Measurements from ENCODE around the gene WDR91. TPM values are rescaled to one million over a fixed set of nuclear protein-coding genes. Genes with fewer than 3 reads are reported as not detected.

The WDR91 gene
- total RNA-seq, 1 donor from 2014 or later: 15.0 TPM

- peaks cover 13% of the 10 kb centered on the region for H3K4me1 Mint-ChIP-seq
- DNase-seq (ENCODE audit: low spot score in 2 of 2, unreplicated experiment in 2 of 2): no peak
- H3K27ac Mint-ChIP-seq: peak overlapping the region; percentile 62
- H3K4me3 Mint-ChIP-seq: no peak overlapping the region
- H3K36me3 Mint-ChIP-seq: peaks cover 40% of the 10 kb centered on the region
- TF ChIP-seq, protein P1, sequence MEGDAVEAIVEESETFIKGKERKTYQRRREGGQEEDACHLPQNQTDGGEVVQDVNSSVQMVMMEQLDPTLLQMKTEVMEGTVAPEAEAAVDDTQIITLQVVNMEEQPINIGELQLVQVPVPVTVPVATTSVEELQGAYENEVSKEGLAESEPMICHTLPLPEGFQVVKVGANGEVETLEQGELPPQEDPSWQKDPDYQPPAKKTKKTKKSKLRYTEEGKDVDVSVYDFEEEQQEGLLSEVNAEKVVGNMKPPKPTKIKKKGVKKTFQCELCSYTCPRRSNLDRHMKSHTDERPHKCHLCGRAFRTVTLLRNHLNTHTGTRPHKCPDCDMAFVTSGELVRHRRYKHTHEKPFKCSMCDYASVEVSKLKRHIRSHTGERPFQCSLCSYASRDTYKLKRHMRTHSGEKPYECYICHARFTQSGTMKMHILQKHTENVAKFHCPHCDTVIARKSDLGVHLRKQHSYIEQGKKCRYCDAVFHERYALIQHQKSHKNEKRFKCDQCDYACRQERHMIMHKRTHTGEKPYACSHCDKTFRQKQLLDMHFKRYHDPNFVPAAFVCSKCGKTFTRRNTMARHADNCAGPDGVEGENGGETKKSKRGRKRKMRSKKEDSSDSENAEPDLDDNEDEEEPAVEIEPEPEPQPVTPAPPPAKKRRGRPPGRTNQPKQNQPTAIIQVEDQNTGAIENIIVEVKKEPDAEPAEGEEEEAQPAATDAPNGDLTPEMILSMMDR (IDR thresholded peaks at IDR 0.05; ENCODE audit: unreplicated experiment): no peak
- H3K9me3 Mint-ChIP-seq: peaks cover 29% of the 10 kb centered on the region
- no peaks in the 10 kb centered on the region for H3K27me3 Mint-ChIP-seq (ENCODE audit: low read depth)
Observed at GRCh38 chr7:135160098-135160857, 51.0 kb downstream of the WDR91 start.

DNA sequence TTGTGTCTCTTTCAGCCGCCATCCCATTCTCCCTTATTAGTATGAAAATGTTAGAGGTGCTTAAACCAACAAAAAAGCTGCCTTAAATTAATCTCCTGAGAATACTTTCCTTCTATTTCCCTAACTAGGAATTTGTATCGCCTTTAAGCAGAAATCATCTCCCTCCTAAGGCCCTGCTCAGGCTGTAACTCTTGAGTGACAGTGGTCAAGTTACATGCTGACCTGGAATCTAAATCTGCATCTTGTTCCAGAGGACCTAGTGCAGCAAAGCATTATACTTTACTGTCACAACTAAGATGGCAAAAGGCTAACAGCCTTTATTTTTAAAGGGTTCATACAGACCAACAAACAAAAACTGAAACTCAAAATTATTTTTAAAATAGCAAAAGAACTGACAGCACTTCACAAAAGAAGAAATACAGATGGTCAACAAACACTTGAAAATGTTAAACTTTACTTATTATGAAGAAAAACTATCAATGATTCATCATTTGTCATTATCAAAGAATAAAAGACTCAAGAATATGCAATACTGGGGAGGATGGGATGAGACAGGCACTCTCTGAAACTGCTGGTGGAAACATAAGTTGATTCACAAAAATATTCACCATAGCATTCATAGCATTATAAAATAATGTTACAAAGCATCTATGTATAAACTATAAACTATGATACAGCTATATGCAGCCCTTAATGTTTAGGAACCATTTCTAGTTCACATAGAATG is 51.8 kb downstream of the WDR91 start:
- H3K36me3 Mint-ChIP-seq: peaks cover 38% of the 10 kb centered on the region
- no peak for DNase-seq (ENCODE audit: low spot score in 2 of 2, unreplicated experiment in 2 of 2)
- peaks cover 36% of the 10 kb centered on the region for H3K9me3 Mint-ChIP-seq
- H3K27ac Mint-ChIP-seq: no peak overlapping the region
- H3K4me1 Mint-ChIP-seq: peaks cover 13% of the 10 kb centered on the region
- TF ChIP-seq, protein P1 (IDR thresholded peaks at IDR 0.05; ENCODE audit: unreplicated experiment): no peak
- H3K4me3 Mint-ChIP-seq: no peak overlapping the region
- H3K27me3 Mint-ChIP-seq (ENCODE audit: low read depth): no peaks in the 10 kb centered on the region

DNA sequence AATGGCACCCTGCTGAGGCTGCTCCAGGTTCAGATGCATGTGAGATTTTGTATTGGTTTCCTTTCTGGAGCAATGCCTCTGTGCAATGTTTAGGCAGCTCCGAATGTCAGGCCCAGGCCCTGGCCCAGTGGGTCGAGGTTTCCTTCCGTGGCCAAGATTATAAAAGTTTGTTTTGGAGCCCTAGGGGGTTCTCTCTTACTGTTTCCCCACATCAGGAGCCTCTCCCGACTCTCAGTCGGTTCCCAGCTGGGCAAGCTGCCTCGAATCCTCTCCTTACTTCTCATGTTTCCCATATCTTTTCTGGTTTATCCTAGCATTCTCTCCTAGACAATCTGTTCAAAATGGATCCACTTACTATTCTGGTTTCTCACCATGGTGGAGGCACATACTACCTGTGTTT is 52.5 kb downstream of the WDR91 start:
- TF ChIP-seq, protein P1 (IDR thresholded peaks at IDR 0.05; ENCODE audit: unreplicated experiment): no peak
- Mint-ChIP-seq H3K27me3 (ENCODE audit: low read depth) (no peaks in the 10 kb centered on the region), H3K4me1 (peaks cover 13% of the 10 kb centered on the region), H3K4me3 (no peak overlapping the region), H3K36me3 (peaks cover 32% of the 10 kb centered on the region), H3K27ac (no peak overlapping the region), H3K9me3 (peaks cover 43% of the 10 kb centered on the region)
- DNase-seq (ENCODE audit: low spot score in 2 of 2, unreplicated experiment in 2 of 2): no peak

DNA sequence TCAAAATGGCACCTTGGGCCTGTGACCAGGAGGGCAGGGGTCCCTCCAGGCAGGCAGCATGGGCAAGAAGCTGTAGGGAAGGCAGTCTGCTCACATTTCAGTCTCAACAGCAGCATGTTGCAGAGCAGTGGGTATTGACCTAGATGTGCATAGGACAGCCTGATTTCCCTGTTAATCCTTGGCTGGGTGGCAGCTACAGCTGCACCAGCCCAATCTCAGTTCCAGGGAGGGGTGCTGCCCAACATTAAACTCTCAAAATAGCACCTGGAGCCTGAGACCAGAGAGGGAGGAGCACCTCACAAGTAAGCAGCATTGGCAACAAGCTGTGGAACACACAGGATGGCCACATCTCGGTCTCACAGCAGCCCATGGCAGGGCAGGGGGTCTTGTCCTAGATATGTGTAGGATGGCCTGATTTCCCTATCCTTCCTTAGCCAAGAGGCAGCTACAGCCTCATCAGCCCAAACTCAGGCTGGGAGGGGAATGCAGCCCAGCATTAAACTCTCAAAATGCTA is 53.1 kb downstream of the WDR91 start:
- Mint-ChIP-seq H3K4me1 (peaks cover 13% of the 10 kb centered on the region), H3K4me3 (no peak overlapping the region), H3K9me3 (peaks cover 47% of the 10 kb centered on the region), H3K36me3 (peaks cover 31% of the 10 kb centered on the region), H3K27ac (no peak overlapping the region), H3K27me3 (ENCODE audit: low read depth) (no peaks in the 10 kb centered on the region)
- TF ChIP-seq, protein P1 (IDR thresholded peaks at IDR 0.05; ENCODE audit: unreplicated experiment): no peak
- no peak for DNase-seq (ENCODE audit: low spot score in 2 of 2, unreplicated experiment in 2 of 2)

- H3K27me3 Mint-ChIP-seq (ENCODE audit: low read depth): no peaks in the 10 kb centered on the region
- no peak overlapping the region for H3K27ac Mint-ChIP-seq
- peaks cover 18% of the 10 kb centered on the region for H3K36me3 Mint-ChIP-seq
- H3K4me1 Mint-ChIP-seq: peaks cover 13% of the 10 kb centered on the region
- DNase-seq (ENCODE audit: low spot score in 2 of 2, unreplicated experiment in 2 of 2): no peak
- no peak overlapping the region for H3K4me3 Mint-ChIP-seq
- H3K9me3 Mint-ChIP-seq: peaks cover 42% of the 10 kb centered on the region
- TF ChIP-seq, protein P1 (IDR thresholded peaks at IDR 0.05; ENCODE audit: unreplicated experiment): no peak
Observed at GRCh38 chr7:135156290-135156689, 55.0 kb downstream of the WDR91 start.
